ENCODE results near the gene ZNF385D. TPM values are rescaled to one million over a fixed set of nuclear protein-coding genes. Genes with fewer than 3 reads are reported as not detected.
A peak's percentile ranks its signal among the peaks of the same experiment; 100 is the strongest.

Gene ZNF385D
- total RNA-seq, result 1 to 10 TPM; 3.2 to 4.3 (median 3.8) TPM

- Histone ChIP-seq H3K27ac (peak within 1 kb of the TSS; percentile 60 to 73), H3K36me3 (no peaks in the 10 kb centered on the region), H3K9me3 (no peaks in the 10 kb centered on the region), H3K4me1 (no peaks in the 10 kb centered on the region), H3K27me3 (no peaks in the 10 kb centered on the region), H3K4me3 (peak within 1 kb of the TSS; percentile 47 to 70 (median 52))
- intact Hi-C loops (cut with DNase I; ENCODE audit: low total_unique reads), result no loop called here
- TF ChIP-seq POLR2A (IDR thresholded peaks at IDR 0.05) (no peak), POLR2AphosphoS5 (IDR thresholded peaks at IDR 0.05) (no peak)
- TF ChIP-seq, protein P1, sequence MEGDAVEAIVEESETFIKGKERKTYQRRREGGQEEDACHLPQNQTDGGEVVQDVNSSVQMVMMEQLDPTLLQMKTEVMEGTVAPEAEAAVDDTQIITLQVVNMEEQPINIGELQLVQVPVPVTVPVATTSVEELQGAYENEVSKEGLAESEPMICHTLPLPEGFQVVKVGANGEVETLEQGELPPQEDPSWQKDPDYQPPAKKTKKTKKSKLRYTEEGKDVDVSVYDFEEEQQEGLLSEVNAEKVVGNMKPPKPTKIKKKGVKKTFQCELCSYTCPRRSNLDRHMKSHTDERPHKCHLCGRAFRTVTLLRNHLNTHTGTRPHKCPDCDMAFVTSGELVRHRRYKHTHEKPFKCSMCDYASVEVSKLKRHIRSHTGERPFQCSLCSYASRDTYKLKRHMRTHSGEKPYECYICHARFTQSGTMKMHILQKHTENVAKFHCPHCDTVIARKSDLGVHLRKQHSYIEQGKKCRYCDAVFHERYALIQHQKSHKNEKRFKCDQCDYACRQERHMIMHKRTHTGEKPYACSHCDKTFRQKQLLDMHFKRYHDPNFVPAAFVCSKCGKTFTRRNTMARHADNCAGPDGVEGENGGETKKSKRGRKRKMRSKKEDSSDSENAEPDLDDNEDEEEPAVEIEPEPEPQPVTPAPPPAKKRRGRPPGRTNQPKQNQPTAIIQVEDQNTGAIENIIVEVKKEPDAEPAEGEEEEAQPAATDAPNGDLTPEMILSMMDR (IDR thresholded peaks at IDR 0.05), result no peak
- peak; percentile 39 to 53 for DNase-seq (ENCODE audit: low spot score in 2 of 2)
These were observed at the start of gene ZNF385D for GRCh38 chr3:21750831-21751391. Gene ZNF385D (minus strand): TSS chr3:21751210. CDS start chr3:21750916, 294 bp downstream.

GRCh38 chr3:21798356-21799088, 47.5 kb upstream of the ZNF385D start:
- no peak overlapping the region for H3K27ac ChIP-seq
- H3K36me3 ChIP-seq, result no peaks in the 10 kb centered on the region
- H3K27me3 ChIP-seq, result no peaks in the 10 kb centered on the region
- no peaks in the 10 kb centered on the region for H3K4me1 ChIP-seq
- intact Hi-C loops (cut with DNase I; ENCODE audit: low total_unique reads), result no loop called here
- H3K9me3 ChIP-seq, result peaks cover 0 to 17% of the 10 kb centered on the region in 2 donors
- no peak overlapping the region for H3K4me3 ChIP-seq
- no peak for DNase-seq (ENCODE audit: low spot score in 2 of 2)
- no peak for TF ChIP-seq POLR2AphosphoS5 (IDR thresholded peaks at IDR 0.05)
- TF ChIP-seq, protein P1 (IDR thresholded peaks at IDR 0.05), result no peak

- no peaks in the 10 kb centered on the region for H3K27me3 ChIP-seq
- H3K27ac ChIP-seq, result no peak overlapping the region
- intact Hi-C loops (cut with DNase I; ENCODE audit: low total_unique reads), result no loop called here
- H3K9me3 ChIP-seq, result peaks cover 0 to 17% of the 10 kb centered on the region in 2 donors
- no peak overlapping the region for H3K4me3 ChIP-seq
- H3K36me3 ChIP-seq, result no peaks in the 10 kb centered on the region
- TF ChIP-seq POLR2A (IDR thresholded peaks at IDR 0.05) (no peak), POLR2AphosphoS5 (IDR thresholded peaks at IDR 0.05) (no peak)
- TF ChIP-seq, protein P1 (IDR thresholded peaks at IDR 0.05), result no peak
- DNase-seq (ENCODE audit: low spot score in 2 of 2), result no peak
- H3K4me1 ChIP-seq, result no peaks in the 10 kb centered on the region
These were observed 44.9 kb upstream of the ZNF385D start for GRCh38 chr3:21795921-21796320.

DNA sequence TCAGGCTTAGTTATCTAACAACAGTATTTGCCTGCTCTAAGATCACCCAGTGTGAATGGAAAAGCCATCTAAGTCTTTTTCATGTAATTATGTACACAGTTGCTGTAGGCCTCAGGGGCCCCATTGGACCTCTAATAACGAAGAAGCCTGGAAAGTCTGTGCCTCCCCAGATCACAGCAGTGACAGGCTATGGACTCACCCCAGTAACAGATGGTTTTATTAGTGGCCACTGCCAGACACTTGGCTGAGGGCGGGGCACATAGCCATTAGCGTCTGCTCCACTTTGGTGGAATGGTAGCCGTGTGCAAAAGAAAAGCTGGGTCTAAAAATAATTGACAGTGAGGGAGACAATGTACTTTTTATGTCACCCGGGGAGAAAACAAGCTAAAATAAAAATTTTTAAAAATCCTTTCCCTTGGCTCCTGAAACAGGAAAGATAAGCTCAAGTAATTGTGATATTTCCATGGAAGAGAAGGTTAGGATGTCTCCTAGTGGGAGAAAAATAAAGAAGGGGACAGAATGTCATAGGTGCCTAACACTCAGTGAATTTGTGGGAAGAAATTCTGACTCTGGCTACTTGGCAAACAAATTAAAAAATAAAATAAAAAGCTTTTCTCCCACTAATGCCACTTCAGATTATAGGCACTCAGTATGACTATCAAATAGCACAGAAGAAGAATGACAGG, 44.3 kb upstream of the ZNF385D start:
- Histone ChIP-seq H3K27me3 (no peaks in the 10 kb centered on the region), H3K27ac (no peak overlapping the region), H3K4me1 (no peaks in the 10 kb centered on the region), H3K9me3 (peaks cover 0 to 12% of the 10 kb centered on the region in 2 donors), H3K4me3 (no peak overlapping the region), H3K36me3 (no peaks in the 10 kb centered on the region)
- TF ChIP-seq, protein P1 (IDR thresholded peaks at IDR 0.05), result no peak
- TF ChIP-seq POLR2AphosphoS5 (IDR thresholded peaks at IDR 0.05) (no peak), POLR2A (IDR thresholded peaks at IDR 0.05) (no peak)
- intact Hi-C loops (cut with DNase I; ENCODE audit: low total_unique reads), result no loop called here
- no peak for DNase-seq (ENCODE audit: low spot score in 2 of 2)

- H3K27me3 ChIP-seq, result no peaks in the 10 kb centered on the region
- H3K4me1 ChIP-seq, result no peaks in the 10 kb centered on the region
- TF ChIP-seq POLR2A (IDR thresholded peaks at IDR 0.05), result no peak
- TF ChIP-seq, protein P1 (IDR thresholded peaks at IDR 0.05), result no peak
- no peak for TF ChIP-seq POLR2AphosphoS5 (IDR thresholded peaks at IDR 0.05)
- no peaks in the 10 kb centered on the region for H3K36me3 ChIP-seq
- no peak overlapping the region for H3K27ac ChIP-seq
- H3K9me3 ChIP-seq, result peaks cover 0 to 8% of the 10 kb centered on the region in 2 donors
- H3K4me3 ChIP-seq, result no peak overlapping the region
- intact Hi-C loops (cut with DNase I; ENCODE audit: low total_unique reads), result no loop called here
- no peak for DNase-seq (ENCODE audit: low spot score in 2 of 2)
These were observed 43.3 kb upstream of the ZNF385D start for GRCh38 chr3:21794291-21794690.
